GM21447 (cell line): ENCODE data around the gene NR2C2.

Experiments
- ATAC-seq: cut with Tn5 transposase; IDR thresholded peaks from one replicate; pipeline ENCODE4 v1.9.1; 2021; ENCODE audit not compliant: unreplicated experiment

NR2C2 gene

GRCh38 chr3:15096046-15096445 lies 148.7 kb downstream of the NR2C2 start:
- ATAC-seq = no peak

GRCh38 chr3:15097891-15098290 lies 150.5 kb downstream of the NR2C2 start:
- ATAC-seq = no peak
